Ovary (tissue), 3 donors: ENCODE measurements around the gene MN1.

Source experiments
- CTCF ChIP-seq, 3 donors: fragments of 450-650 bp in 2 of 3; fragments of 200-600 bp in 1 of 3; IDR thresholded peaks; one replicate each; pipeline versions ENCODE4 v1.5.1 to v1.8.0; 2016 to 2022; ENCODE audit warnings: antibody characterized with exemption in 3 of 3, mild to moderate bottlenecking in 1 of 3
- POLR2A ChIP-seq: fragments of 450-650 bp; IDR thresholded peaks from one replicate; pipeline ENCODE4 v1.6.1; 2017; ENCODE audit warnings: antibody characterized with exemption, mild to moderate bottlenecking, moderate library complexity
- donor health status: DM: no; HTN: no; CAD: no.

GRCh38 chr22:27749597-27750225, 51.8 kb downstream of the MN1 start:
- TF ChIP-seq POLR2A, result no peak
- TF ChIP-seq CTCF (IDR thresholded peaks at IDR 0.05), result no peak
